D721Med (cell line): ENCODE measurements around the gene HOXD9.
A peak's percentile ranks its signal among the peaks of the same experiment; 100 is the strongest.

Experiments
- DNase-seq: peaks from one replicate; pipeline ENCODE4 v3.0.0; 2011; ENCODE audit warnings: low spot score; ENCODE audit not compliant: insufficient read length
- FAIRE-seq: peaks from 2 replicates; lab custom pipeline; 2011; peaks lifted over from hg19 to GRCh38; lab: Jason Lieb, UNC
- CTCF ChIP-seq: IDR thresholded peaks from 2 replicates; pipeline ENCODE4 v1.5.1; 2012; ENCODE audit warnings: mild to moderate bottlenecking, control low read depth; ENCODE audit not compliant: insufficient read depth; ENCODE audit errors: missing control alignments

Gene HOXD9

GRCh38 chr2:176095421-176095820 lies 27.1 kb upstream of the HOXD9 start:
- no peak for DNase-seq
- TF ChIP-seq CTCF = no peak
- FAIRE-seq = no peak

- no peak for DNase-seq
- no peak for FAIRE-seq
- TF ChIP-seq CTCF = no peak
Measured at GRCh38 chr2:176096243-176096985, 26.1 kb upstream of the HOXD9 start.

DNA sequence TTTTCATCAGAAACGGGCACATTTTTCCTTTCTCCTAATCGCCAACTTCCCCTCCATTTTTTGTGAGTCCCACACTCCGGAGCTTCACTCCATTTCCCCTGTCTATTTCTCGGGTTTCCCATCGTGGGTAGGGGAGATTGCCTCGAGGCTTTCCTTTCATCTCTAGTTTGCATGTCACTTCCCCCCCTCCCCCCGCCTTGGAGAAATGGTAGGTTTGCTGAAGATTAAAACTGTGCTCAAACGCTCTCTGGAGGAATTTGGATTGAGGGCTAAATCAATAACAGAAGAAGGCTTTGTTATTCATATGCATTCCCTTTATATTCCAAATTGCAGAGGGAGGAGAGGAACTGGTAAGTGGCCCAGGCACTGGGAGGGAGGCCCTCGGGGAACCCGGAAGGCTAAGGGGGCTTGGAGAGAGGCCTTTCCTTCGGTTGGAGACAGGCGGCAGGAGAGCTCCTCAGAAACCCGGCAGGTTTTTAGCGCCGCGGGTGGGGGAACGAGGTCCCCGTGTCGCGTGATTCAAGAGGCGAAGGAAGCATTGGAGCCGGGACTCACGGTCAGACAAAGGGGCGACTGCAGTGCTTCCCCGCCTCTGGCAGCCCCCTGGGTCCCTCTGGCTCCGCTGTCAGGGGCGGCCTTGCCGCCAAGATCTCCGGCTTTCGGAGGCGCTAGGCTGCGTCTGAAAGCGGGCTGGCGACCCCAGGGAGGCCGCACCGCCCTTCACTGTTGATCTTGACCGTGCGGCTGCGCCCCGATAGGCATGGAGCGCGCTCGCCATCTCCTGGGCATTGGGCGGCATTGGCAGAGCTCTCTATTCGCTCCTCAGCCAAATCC lies 25.3 kb upstream of the HOXD9 start:
- DNase-seq (peak; percentile 68), FAIRE-seq (no peak)
- TF ChIP-seq CTCF = peak; percentile 81

DNA sequence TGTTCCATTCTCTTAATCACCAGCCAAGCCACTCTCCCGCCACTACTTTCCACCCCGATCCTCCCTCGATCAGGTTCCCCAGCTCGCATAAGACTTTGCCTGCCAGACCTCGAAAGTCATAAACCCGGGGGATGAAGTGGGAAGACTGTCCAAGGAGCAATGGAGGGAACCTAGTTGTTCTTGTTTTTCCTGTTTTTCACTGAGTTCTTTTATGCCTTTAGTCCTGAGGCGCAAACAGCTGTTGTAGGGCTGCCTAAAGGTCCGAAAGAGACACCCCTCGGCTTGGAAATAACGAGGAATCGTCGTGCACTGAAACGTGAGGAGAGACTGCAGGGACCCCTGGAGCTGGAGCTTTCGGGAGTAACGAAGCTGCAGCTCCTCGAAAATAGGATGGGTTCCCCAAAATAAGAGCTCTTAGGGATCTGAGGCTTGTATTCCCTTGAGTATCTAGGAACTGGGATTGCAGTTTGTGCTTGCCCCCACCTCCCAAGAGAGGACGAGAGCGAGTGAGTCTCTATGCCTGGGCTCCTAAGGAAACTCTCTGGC lies 24.6 kb upstream of the HOXD9 start:
- TF ChIP-seq CTCF = no peak
- FAIRE-seq (no peak), DNase-seq (no peak)

DNA sequence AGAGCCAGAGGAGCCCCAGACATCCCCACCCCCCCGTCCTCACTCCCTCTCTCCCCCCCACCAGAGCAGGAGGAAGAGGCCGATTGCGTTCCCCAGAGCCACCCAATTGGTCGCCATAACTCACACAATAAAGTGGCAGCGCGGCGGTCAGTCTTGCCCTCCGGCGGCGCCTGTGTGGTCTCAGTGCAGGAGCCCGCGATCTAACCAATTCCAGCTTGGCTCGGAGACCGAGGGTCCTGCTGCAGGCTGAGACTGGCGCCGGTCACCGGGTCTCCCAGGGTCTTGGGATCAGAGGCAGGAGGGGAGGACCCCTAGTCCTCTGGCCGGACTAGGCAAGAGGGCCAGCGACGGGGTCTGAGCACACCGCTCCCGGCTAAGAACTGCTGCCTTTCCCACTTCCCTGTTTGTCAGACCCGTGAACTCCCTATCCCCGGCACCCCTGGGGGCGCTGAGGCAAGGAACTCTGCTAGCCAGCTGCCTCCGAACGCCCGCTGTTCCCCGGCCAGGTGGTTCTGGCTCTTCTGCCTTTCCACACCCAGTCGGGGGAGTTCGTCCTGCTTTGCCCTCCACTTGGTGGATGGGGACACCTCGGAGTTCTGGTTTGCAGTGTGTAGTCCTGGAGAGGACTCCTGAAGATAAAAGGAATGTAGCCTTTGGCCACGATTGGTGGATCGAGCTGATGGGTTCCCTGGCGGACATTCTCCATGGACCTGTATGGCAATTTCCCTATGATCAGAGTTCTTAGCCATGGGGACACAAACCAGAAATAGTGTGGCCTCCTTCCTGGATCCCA lies 24.0 kb upstream of the HOXD9 start:
- FAIRE-seq (no peak), DNase-seq (no peak)
- TF ChIP-seq CTCF = no peak

GRCh38 chr2:176099159-176099727 lies 23.3 kb upstream of the HOXD9 start:
- TF ChIP-seq CTCF = no peak
- FAIRE-seq (no peak), DNase-seq (no peak)
